ENCODE data around the gene SUN2. TPM values are rescaled to one million over a fixed set of nuclear protein-coding genes. Genes with fewer than 3 reads are reported as not detected.

The SUN2 gene
- total and polyA plus RNA-seq, 5 donors from 2014 or later: 260 to 454 (median 331) TPM

DNA sequence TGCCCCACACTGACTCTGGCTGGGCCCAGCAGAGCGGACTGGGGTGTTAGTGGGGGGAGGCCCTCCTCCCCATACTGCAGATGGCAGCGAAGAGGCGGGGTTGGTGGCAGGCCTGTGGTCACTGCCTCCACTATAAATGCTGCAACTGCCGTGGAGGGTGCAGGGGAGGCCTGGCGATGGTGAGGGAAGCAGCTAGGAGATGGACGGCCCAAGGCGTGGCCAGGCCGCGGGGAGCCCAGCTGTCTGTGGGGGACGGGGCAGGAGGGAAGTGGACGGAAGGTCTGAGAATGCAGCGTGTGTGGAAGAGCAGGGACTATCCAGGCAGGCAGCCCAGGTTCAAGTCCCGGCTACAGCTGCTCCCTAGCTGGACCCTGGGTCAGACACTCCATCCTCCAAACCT, 19.9 kb upstream of the SUN2 start:
- no peaks in the 10 kb centered on the region for H3K9me3 Mint-ChIP-seq
- no peaks in the 10 kb centered on the region for H3K9me3 ChIP-seq (ENCODE audit: control insufficient read depth in 2 of 2, low read length in 2 of 2)
- no peak for ATAC-seq (ENCODE audit: low read depth in 2 of 2)
- DNase-seq: no peak
- H3K36me3 ChIP-seq (ENCODE audit: control insufficient read depth, insufficient read depth, low read length): peaks cover 8% of the 10 kb centered on the region
- no peak overlapping the region for H3K4me3 ChIP-seq (ENCODE audit: low read depth, low read length)
- H3K27ac Mint-ChIP-seq: no peak overlapping the region
- H3K36me3 Mint-ChIP-seq: peaks cover 4% of the 10 kb centered on the region
- no peak overlapping the region for H3K27ac ChIP-seq (ENCODE audit: insufficient read depth, low read length, poor library complexity, severe bottlenecking)
- H3K27me3 ChIP-seq (ENCODE audit: control insufficient read depth, insufficient read depth, low read length): no peaks in the 10 kb centered on the region
- peaks cover 0 to 3% (median 0%) of the 10 kb centered on the region in 4 donors for H3K4me1 Mint-ChIP-seq
- no peak overlapping the region for H3K4me3 Mint-ChIP-seq
- H3K27me3 Mint-ChIP-seq: no peaks in the 10 kb centered on the region
- no peaks in the 10 kb centered on the region for H3K4me1 ChIP-seq (ENCODE audit: control insufficient read depth, insufficient read depth, low read length, poor library complexity, severe bottlenecking)

DNA sequence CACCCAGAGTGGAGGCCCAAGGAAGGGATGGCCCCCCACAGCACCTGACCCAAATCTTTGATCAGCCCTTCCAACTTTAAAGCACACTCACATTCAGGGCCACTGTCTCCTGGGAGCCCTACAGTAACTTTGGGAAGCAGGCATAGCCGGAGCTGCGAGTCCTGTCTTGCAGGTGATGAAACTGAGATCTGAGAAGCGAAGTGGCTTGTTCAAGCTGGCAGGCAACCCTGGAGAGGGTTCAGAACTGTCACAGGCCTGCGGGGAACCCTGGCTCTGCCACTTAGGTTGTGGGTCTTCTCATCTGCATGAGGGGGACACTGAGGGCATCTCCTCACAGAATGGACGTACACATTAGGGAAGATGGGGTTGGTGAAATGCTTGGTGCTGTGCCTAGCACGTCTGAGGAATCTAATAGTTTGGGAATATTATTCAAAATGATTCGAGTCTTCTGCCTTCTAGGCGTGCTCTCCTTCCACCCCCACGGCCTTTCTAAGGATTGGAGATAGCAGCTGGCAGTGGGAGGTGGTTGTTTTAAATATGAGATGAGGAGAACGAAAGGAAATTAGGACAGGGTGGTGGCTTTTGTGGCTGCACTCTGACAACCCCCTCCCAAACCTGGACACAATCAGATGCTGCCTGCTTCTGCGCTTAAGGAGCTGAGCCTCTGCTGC, 18.8 kb upstream of the SUN2 start:
- Histone ChIP-seq H3K4me3 (ENCODE audit: low read depth, low read length) (no peak overlapping the region), H3K36me3 (ENCODE audit: control insufficient read depth, insufficient read depth, low read length) (peaks cover 2% of the 10 kb centered on the region), H3K27me3 (ENCODE audit: control insufficient read depth, insufficient read depth, low read length) (no peaks in the 10 kb centered on the region), H3K4me1 (ENCODE audit: control insufficient read depth, insufficient read depth, low read length, poor library complexity, severe bottlenecking) (no peaks in the 10 kb centered on the region), H3K9me3 (ENCODE audit: control insufficient read depth in 2 of 2, low read length in 2 of 2) (no peaks in the 10 kb centered on the region), H3K27ac (ENCODE audit: insufficient read depth, low read length, poor library complexity, severe bottlenecking) (no peak overlapping the region)
- Mint-ChIP-seq H3K27me3 (no peaks in the 10 kb centered on the region), H3K4me1 (peaks cover 0 to 3% (median 0%) of the 10 kb centered on the region in 4 donors), H3K36me3 (peaks cover 4% of the 10 kb centered on the region), H3K4me3 (no peak overlapping the region), H3K9me3 (no peaks in the 10 kb centered on the region), H3K27ac (peak overlapping the region in 1 of 3 donors; percentile 43)
- DNase-seq (no peak), ATAC-seq (ENCODE audit: low read depth in 2 of 2) (no peak)

DNA sequence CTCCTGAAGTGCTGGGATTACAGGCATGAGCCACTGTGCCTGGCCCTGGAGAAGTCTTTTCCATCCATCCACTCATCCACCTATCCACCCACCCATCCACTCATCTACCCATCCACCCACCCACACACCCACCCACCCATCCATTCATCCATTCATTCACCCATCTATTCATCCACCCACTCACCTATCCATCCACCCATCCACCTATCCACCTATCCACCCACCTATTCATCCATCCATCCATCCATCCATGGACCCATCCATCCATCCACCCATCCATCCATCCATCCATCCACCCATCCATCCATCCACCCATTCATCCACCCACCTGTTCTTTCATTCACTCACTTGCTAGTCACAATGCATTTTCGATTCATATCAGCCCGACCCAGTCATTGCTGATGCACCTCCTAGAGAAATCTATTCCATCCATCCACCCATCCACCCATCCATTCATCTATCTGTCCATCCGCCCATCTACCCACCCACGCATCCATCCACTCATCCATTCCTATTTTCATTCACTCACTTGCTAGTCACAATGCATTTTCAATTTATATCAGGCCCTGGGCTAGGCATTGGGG, 17.7 kb upstream of the SUN2 start:
- no peaks in the 10 kb centered on the region for H3K9me3 ChIP-seq (ENCODE audit: control insufficient read depth in 2 of 2, low read length in 2 of 2)
- ATAC-seq (ENCODE audit: low read depth in 2 of 2) (no peak), DNase-seq (no peak)
- H3K27ac ChIP-seq (ENCODE audit: insufficient read depth, low read length, poor library complexity, severe bottlenecking): no peak overlapping the region
- no peak overlapping the region for H3K4me3 Mint-ChIP-seq
- H3K36me3 Mint-ChIP-seq: peaks cover 3% of the 10 kb centered on the region
- H3K4me1 Mint-ChIP-seq: peaks cover 0 to 3% (median 3%) of the 10 kb centered on the region in 4 donors
- H3K4me3 ChIP-seq (ENCODE audit: low read depth, low read length): no peak overlapping the region
- no peaks in the 10 kb centered on the region for H3K36me3 ChIP-seq (ENCODE audit: control insufficient read depth, insufficient read depth, low read length)
- peak overlapping the region in 1 of 3 donors; percentile 67 for H3K27ac Mint-ChIP-seq
- H3K27me3 Mint-ChIP-seq: no peaks in the 10 kb centered on the region
- H3K9me3 Mint-ChIP-seq: no peaks in the 10 kb centered on the region
- H3K27me3 ChIP-seq (ENCODE audit: control insufficient read depth, insufficient read depth, low read length): no peaks in the 10 kb centered on the region
- peaks cover 4% of the 10 kb centered on the region for H3K4me1 ChIP-seq (ENCODE audit: control insufficient read depth, insufficient read depth, low read length, poor library complexity, severe bottlenecking)

DNA sequence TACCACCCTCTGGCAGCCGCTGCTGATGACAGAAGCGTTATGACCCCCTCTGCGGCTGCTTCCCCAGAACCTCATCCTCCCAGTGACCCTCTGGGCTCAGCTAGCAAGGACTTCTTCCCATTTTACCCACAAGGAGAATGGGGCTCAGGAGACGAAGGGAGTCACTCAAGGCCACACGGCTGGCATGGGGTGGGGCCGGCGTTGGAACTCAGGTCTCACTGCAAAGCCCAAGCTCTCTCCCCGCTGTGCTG, 16.8 kb upstream of the SUN2 start:
- Mint-ChIP-seq H3K4me1 (peaks cover 0 to 3% (median 1%) of the 10 kb centered on the region in 4 donors), H3K27me3 (no peaks in the 10 kb centered on the region), H3K4me3 (no peak overlapping the region), H3K27ac (no peak overlapping the region), H3K9me3 (no peaks in the 10 kb centered on the region), H3K36me3 (no peaks in the 10 kb centered on the region)
- Histone ChIP-seq H3K9me3 (ENCODE audit: control insufficient read depth in 2 of 2, low read length in 2 of 2) (no peaks in the 10 kb centered on the region), H3K4me1 (ENCODE audit: control insufficient read depth, insufficient read depth, low read length, poor library complexity, severe bottlenecking) (peaks cover 4% of the 10 kb centered on the region), H3K36me3 (ENCODE audit: control insufficient read depth, insufficient read depth, low read length) (no peaks in the 10 kb centered on the region), H3K27ac (ENCODE audit: insufficient read depth, low read length, poor library complexity, severe bottlenecking) (no peak overlapping the region), H3K4me3 (ENCODE audit: low read depth, low read length) (no peak overlapping the region), H3K27me3 (ENCODE audit: control insufficient read depth, insufficient read depth, low read length) (no peaks in the 10 kb centered on the region)
- no peak for DNase-seq
- ATAC-seq (ENCODE audit: low read depth in 2 of 2): no peak

DNA sequence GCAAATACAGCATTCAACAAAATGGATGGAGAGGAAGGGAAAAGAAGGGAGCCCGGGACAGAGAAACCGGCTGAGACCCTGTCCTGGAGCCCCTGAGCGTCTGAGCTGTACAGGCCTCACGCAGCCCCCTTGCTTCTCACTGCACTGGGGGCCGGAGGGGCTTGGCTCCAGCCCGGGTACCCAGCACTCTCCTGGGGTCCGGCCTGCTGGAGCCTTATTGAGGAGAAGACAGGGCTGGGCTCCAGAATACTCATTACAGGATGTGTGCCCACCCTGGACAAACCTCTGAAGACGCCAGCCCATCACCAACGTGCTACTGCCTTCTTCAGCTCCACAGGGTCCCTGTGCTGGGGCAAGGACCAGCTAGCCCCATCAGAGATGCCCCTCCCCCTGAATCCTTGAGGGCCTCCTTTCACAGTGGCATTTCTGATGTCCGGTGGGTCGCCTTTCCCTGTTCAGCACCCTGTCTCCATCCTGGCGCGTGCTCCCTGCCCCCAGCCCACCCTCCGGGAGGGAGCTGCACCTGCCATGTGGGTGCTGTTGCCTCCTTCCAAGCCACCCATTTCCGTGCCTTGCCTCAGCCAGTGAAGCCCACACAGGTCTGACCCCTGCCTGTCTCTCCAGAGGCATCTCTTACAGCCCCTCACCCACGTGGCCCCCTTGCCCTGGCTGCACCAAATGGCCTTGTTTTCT, 14.6 kb upstream of the SUN2 start:
- H3K9me3 ChIP-seq (ENCODE audit: control insufficient read depth in 2 of 2, low read length in 2 of 2): no peaks in the 10 kb centered on the region
- Mint-ChIP-seq H3K4me3 (no peak overlapping the region), H3K9me3 (no peaks in the 10 kb centered on the region), H3K27ac (peak overlapping the region in 1 of 3 donors; percentile 74), H3K4me1 (peaks cover 0 to 9% (median 2%) of the 10 kb centered on the region in 4 donors), H3K36me3 (no peaks in the 10 kb centered on the region), H3K27me3 (no peaks in the 10 kb centered on the region)
- no peaks in the 10 kb centered on the region for H3K36me3 ChIP-seq (ENCODE audit: control insufficient read depth, insufficient read depth, low read length)
- DNase-seq: no peak
- no peaks in the 10 kb centered on the region for H3K27me3 ChIP-seq (ENCODE audit: control insufficient read depth, insufficient read depth, low read length)
- no peak overlapping the region for H3K4me3 ChIP-seq (ENCODE audit: low read depth, low read length)
- peaks cover 4% of the 10 kb centered on the region for H3K4me1 ChIP-seq (ENCODE audit: control insufficient read depth, insufficient read depth, low read length, poor library complexity, severe bottlenecking)
- no peak for ATAC-seq (ENCODE audit: low read depth in 2 of 2)
- no peak overlapping the region for H3K27ac ChIP-seq (ENCODE audit: insufficient read depth, low read length, poor library complexity, severe bottlenecking)

DNA sequence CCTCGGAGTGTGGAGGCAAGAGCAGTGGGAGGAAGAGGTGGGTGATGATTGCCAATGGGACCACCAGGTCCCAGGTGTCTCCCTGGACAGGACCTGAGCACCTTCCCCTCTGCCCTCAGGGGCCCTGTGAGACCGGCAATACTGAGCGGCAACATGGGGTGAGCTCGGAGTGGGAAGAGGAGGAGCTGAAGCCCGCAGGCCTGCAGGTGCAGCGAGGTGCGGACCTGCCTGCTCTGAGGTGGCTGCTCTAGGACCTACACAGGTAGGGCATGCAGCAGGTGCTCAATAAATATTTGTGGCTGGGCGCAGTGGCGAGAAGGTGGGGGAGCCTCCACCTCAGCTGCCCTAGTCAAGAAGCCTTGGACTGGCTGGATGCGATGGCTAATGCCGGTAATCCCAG, 12.2 kb upstream of the SUN2 start:
- H3K27me3 ChIP-seq (ENCODE audit: control insufficient read depth, insufficient read depth, low read length): no peaks in the 10 kb centered on the region
- H3K9me3 ChIP-seq (ENCODE audit: control insufficient read depth in 2 of 2, low read length in 2 of 2): no peaks in the 10 kb centered on the region
- no peaks in the 10 kb centered on the region for H3K36me3 ChIP-seq (ENCODE audit: control insufficient read depth, insufficient read depth, low read length)
- H3K27me3 Mint-ChIP-seq: no peaks in the 10 kb centered on the region
- H3K36me3 Mint-ChIP-seq: no peaks in the 10 kb centered on the region
- H3K4me3 ChIP-seq (ENCODE audit: low read depth, low read length): no peak overlapping the region
- peaks cover 4% of the 10 kb centered on the region for H3K4me1 ChIP-seq (ENCODE audit: control insufficient read depth, insufficient read depth, low read length, poor library complexity, severe bottlenecking)
- H3K27ac ChIP-seq (ENCODE audit: insufficient read depth, low read length, poor library complexity, severe bottlenecking): no peak overlapping the region
- H3K9me3 Mint-ChIP-seq: no peaks in the 10 kb centered on the region
- H3K27ac Mint-ChIP-seq: no peak overlapping the region
- DNase-seq (no peak), ATAC-seq (ENCODE audit: low read depth in 2 of 2) (no peak)
- peaks cover 0 to 9% (median 2%) of the 10 kb centered on the region in 4 donors for H3K4me1 Mint-ChIP-seq
- no peak overlapping the region for H3K4me3 Mint-ChIP-seq

DNA sequence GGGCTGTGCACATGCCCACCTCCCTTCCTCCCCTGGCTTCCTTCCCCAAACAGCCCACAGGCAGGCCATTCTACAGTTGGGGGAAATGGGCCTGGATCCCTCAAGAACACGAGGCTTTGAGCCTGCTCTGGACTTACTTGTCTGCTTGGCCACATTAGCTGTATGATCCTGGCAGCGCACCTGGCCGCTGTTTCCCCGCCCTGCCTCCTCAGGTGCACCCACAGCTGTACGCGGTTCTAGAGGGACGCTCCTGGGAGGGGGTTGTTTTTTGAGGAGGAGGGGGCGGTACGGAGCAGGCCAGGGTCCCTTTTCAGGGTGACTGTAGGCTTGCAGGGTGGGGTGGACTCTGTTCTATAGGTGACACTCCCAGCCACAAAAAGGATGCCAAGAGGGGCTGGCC, 11.5 kb upstream of the SUN2 start:
- no peaks in the 10 kb centered on the region for H3K27me3 Mint-ChIP-seq
- H3K4me1 Mint-ChIP-seq: peaks cover 0 to 9% (median 4%) of the 10 kb centered on the region in 4 donors
- peaks cover 4% of the 10 kb centered on the region for H3K4me1 ChIP-seq (ENCODE audit: control insufficient read depth, insufficient read depth, low read length, poor library complexity, severe bottlenecking)
- no peaks in the 10 kb centered on the region for H3K9me3 ChIP-seq (ENCODE audit: control insufficient read depth in 2 of 2, low read length in 2 of 2)
- ATAC-seq (ENCODE audit: low read depth in 2 of 2): no peak
- no peak overlapping the region for H3K4me3 Mint-ChIP-seq
- H3K9me3 Mint-ChIP-seq: no peaks in the 10 kb centered on the region
- no peaks in the 10 kb centered on the region for H3K27me3 ChIP-seq (ENCODE audit: control insufficient read depth, insufficient read depth, low read length)
- no peak overlapping the region for H3K27ac Mint-ChIP-seq
- no peak overlapping the region for H3K4me3 ChIP-seq (ENCODE audit: low read depth, low read length)
- H3K36me3 ChIP-seq (ENCODE audit: control insufficient read depth, insufficient read depth, low read length): no peaks in the 10 kb centered on the region
- no peak overlapping the region for H3K27ac ChIP-seq (ENCODE audit: insufficient read depth, low read length, poor library complexity, severe bottlenecking)
- no peaks in the 10 kb centered on the region for H3K36me3 Mint-ChIP-seq
- DNase-seq: no peak
